Activated gamma-delta T cell (primary cell): Measurements from ENCODE around the gene LRRC71.

Source experiments
- DNase-seq: peaks from one replicate; lab custom pipeline; 2025; lab: John Stamatoyannopoulos, UW

LRRC71 gene

DNA sequence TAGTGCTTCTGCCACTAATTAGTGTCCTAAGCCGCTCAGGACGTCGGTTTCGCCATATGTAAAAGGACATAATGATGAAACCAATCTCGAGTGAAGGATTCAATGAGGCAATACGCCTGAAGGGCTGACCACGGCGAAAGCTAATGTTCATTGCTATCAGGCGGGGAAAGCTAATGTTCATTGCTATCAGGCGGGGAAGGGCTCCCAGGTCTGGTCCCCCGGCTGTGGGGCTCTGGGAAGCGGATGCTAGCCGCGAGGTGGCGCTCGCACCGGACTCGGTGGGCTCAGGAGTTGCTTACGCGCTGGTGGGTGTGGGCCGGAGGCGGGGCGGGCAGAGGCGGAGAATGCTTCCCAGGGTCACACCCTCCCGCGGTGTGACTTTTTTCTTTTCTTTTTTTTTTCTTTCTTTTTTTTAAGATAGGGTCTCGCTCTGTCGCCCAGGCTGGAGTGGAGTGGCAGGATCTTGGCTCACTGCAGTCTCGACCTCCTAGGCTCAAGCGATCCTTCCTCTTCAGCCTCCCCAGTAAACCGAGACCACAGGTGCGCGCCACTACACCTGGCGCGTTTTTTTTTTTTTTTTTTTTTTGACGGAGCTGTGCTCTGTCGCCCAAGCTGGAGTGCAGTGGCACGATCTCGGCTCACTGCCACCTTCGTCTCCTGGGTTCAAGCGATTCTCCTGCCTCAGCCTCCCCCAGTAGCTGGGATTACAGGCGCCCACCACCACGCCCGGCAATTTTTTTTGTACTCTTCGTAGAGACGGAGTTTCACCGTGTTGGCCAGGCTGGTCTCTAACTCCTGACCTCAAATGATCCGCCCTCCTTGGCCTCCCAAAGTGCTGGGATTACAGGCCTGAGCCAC is 28.0 kb upstream of the LRRC71 start:
- DNase-seq: peak; percentile 68

DNA sequence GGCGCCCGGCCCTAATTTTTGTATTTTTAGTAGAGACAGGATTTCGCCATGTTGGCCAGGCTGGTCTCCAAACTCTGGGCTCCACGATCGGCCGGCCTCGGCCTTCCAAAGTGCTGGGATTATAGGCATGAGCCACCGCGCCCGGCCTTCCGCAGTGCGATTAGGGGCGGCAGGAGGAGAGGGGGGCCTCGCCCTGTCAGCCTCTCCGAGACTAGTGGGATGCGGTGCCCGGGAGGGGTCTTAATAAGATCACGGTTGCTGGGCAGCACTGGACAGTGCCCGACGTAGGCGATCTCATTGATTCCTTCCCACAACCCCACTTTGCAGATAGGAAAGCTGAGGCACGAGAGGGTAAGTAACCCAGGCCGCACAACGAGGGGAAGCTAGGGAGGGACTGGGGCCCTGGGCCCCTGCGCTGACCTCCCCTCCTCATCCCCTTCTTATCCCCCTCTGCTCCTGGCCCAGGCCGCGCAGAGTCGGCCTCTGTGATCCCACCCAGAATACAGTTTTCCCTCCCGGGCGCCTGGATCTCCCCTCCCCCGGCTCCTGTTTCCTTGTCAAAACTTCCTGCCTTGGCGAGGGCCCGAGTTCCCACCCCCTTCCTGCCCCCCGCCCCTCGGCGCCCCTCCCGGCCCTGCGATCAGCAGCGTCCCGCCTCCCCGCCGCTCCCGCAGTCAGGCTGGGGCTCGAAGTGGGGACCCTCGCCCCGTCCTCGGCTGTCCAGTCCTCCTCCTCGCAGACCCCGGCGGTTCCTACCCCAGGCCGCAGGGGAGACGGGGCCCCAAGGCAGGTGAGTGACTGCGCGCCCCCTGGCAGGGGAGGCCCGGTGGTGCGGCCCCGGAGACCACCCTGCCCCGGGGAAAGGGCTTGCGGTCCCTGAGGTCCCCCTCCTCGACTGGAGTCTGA is 27.1 kb upstream of the LRRC71 start, which contains the start of gene PEAR1:
TSS of gene PEAR1 (plus strand) at position 671 of the 906 bp plus-strand sequence. CDS start 10,209 bp downstream, outside the sequence.
- no peak for DNase-seq

DNA sequence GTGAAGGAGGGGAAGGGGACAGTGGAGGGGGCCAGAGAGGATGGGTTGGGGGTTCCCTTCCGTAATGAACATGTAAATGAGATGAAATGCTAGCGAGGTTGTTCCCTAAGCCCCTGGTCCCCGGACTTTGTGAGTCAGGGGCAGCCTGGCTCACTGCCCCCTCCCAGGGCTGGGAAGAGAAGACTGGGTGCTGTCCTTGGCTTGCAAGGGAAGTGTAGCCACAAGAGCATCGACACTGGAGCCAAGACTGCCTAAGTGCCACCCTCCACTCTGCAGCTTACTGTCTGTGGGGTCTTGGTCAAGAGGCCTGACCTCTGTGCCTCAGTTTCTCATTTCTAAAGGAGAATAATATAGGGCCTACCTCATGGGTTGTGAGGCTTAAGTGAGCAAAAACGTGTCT is 26.4 kb upstream of the LRRC71 start:
- no peak for DNase-seq

DNA sequence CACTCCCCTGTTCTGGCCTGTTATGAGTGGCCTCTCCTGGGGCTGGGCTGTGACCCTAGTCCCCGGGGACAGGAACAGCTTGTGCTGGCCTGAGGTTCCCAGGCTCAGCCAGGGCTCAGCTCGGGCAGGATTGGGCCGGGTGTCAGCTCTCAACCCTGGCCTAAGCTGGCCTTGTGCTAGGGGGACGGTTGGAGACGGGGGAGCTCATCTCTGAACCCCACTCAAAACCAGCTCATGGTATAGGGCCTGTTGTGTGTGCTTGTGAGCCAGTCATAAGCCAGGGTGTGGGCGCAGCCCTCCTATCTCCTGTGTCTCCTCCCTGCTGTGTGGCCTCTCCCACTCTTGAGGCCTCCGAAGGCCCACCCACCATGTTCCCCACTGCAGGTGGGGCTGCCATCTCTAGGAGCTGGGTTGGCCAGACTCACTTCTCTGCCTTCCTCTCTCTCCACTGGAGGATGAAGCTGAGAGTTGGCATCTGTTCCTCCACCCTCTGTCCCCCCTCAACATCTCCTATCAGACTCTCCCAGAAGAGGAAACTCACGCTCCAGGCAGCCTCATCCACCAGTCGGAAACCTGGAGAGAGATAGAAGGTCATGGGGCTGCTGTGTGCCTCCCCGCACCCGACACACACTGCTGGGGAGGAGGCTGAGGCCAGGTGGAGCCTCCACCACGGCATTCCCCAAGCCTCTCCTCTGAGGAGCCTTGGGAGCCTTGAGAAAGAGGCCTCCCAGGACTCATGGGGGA is 25.5 kb upstream of the LRRC71 start:
- no peak for DNase-seq

DNA sequence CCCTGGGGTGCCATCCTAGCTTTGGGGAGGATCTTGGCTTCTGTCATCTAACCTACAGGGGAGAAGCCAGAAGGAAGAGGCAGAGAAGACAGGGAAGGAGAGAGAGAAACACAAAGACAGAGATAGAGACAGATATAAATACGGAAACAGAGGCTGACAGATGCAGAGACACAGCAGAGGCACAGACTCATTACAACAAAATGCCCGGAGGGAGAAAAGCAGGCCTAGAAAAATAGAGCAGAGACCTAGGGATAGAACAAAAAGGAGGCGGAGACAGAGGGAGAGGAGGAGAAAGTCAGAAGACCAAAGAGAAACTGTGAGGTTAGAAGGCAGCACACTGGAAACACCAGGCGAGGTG is 25.0 kb upstream of the LRRC71 start:
- DNase-seq: no peak

GRCh38 chr1:156895927-156896326 is 24.5 kb upstream of the LRRC71 start:
- DNase-seq: no peak

- no peak for DNase-seq
Observed at GRCh38 chr1:156896490-156897033, 23.9 kb upstream of the LRRC71 start.

- no peak for DNase-seq
Observed at GRCh38 chr1:156897078-156897825, 23.2 kb upstream of the LRRC71 start.

- DNase-seq: no peak
Observed at GRCh38 chr1:156898161-156898566, 22.3 kb upstream of the LRRC71 start.

DNA sequence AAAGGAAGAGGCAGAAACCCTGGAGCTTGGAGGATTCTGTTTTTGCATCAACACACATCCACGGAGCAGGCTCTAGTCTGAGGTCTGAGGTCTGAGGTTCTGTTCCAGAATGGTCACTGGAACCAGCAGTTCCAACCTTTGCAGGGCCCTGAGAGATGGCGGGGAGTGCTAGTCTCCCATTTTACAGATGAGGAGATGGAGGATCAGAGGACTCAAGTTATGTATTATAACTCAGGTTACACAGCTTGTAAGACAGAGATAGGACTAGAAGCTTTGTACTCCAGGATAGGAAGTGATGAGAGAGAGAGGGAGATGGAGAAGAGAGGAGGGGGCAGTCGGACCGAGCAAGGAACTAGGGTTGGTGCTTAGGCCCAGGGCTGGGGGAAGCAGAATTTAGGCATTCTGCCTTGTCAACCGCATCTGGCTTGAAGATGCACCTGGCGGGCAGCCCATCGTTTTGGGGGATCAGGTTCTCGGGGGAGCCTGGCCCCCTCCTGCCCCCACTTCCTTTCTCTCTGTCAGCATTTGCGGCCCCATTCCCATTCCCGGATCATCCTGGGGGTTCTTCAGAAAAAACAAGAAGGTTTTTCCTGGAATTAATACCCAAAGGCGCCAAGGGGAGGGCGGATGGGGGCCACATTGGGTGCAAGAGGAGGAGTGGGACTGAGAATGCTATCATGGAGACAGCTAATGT is 21.3 kb upstream of the LRRC71 start:
- no peak for DNase-seq

- DNase-seq: no peak
Observed at GRCh38 chr1:156899956-156900718, 20.3 kb upstream of the LRRC71 start.

DNA sequence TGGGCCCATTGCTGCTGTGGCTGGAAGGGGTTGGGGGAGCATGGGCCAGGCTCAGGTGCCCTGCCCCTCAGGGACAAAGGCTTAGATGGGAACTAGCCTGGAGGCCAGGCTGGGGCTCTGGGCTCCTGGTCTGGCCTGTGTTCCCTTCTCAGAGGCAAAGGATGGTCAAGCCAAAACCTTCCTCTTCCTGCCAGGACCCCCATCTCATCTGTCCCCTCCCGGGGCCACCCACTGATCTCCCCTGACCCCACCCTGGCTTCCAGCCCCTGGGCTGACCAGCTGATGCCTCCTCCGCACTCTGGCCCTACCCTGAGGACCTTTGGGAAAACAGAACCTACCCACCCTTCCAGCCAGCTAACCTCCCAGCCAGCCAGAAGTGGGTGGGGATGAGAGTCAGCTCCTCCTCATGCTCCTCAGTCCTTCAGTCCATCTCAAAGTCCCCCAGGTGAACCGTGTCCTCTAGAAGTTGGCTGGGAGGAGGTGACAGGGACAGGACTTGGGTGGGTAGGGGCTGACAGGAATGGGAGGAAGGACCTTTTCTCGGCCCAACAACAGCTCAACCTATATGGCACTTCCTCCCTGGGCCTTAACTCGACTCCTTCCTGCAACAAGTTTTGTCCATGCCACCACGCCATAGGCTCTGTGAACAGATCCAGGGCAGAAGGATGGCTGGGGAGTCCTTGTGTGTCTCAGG is 19.4 kb upstream of the LRRC71 start:
- no peak for DNase-seq

DNA sequence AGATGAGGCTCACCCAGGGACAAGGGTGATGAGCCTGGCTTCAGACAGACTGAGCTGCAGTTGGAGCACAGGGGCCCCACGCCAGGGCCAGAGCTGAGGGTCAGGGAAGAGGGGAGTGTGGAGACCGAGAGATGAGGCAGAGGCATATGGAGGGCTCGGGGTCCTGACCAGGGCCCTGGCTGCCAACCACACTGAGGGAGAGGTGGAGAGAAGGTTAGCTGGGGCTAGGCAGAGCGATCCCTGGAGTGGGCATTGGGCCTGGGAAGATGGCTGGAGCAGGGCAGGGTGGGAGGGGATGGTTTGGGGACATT is 18.9 kb upstream of the LRRC71 start:
- no peak for DNase-seq

DNA sequence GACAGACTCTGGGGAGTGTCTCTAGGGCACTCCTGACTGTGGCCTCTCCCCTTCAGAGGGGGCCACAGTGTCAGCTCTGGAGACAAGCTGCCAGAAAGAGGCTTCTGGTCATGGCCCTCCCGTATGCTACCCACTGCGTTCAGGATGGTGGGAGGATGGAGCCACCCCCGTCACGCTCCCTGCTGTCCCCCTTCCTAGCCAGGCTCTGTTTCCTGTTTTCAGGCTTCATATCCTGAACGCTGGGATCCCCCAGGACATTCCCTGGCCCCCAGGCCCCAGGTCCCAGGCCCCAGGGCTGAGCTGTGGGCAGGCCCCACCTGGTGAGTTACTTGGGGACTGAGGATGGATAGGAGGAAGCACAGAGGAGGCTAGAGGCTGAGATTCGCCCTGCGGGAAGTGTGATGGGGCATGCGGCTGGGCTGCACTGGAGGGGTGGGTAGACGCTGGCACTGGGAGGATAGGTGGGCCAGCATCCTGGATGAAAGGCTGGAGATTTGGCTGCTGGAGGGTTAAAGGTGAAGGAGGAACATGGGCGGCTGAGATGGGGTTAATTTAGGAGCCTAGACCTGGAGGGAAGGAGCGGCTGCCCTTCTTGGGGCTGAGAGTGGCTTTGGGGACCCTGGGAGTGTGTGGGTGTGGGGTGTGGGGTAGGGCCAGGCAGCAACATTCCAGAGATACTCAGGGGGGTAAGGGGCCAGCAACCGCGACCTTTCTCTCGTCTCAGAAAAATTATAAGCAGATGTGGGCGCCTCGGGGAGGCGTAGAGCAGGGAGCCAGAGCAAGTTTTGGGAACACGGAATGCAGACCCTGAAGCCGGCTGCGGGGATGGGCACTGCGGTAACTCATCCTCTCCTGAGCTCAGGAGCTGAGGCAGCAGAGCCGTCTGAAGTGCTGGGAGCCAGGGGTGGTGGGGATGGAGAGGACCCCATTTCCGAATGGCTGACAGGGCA is 18.2 kb upstream of the LRRC71 start:
- DNase-seq: no peak

DNA sequence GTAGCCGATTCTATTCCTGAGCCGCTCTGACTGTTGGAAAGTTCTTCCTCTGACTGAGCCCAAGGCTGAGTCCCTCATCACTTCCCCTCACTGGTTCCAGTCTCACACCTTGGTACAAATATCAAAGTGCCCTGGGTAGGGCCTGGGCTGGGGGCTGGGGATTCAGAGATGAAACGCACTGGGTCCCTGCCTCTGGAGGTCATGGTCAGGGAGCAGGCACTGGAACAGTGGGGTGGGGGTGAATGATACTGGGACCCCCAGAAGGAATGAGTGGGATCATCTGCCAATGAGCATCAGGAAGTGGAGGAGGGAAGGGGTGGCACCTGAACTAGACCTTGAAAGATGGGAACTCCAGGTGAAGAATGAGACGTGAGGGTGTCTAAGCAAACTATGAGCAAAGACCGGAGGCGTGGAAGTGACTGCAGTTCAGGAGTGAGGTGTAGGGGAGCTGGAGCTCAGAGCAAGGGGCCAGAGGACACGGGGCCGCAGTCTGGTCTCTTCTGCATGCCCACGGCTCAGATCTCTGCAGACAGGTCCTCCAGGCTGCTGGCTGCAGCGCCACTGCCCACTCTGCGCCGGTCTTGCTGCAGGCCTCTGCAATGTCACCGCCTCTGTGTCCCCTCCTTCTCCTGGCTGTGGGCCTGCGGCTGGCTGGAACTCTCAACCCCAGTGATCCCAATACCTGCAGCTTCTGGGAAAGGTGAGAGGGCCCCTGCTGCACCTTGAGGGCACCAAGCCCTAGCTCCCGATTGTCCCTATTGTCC is 16.9 kb upstream of the LRRC71 start:
- DNase-seq: no peak

DNA sequence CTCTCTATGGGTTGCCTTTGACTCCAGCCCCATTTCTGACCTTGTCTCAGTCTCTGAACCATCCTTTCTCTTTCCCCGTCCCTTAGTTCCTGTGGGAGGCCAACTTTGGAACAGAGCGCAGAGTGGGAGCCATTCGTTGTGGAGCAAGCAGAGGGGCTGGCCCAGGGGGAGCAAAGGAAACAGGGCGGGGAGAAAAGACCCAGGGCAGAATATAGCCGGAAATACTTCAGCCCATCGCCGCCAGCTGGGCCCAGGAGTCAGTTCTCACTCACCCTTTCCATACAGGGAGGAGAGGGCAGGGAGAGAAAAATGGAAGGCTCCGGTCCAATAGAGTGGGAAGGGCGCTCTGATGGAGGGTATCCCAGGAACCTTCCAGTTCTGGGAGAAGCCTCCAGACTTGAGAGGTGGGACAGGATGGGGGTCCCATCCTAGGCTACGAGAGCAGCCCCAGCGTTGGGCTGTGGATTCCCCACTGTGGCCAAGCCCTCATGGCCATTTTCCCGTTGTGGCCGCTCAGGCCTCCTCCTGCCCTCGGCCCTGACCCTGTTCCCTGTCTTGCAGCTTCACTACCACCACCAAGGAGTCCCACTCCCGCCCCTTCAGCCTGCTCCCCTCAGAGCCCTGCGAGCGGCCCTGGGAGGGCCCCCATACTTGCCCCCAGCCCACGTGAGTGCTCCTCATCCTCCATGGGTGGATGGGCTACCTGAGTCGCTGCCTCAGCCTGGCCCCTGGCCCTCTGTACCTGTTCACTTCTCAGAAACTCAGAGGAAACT is 16.1 kb upstream of the LRRC71 start:
- DNase-seq: no peak

DNA sequence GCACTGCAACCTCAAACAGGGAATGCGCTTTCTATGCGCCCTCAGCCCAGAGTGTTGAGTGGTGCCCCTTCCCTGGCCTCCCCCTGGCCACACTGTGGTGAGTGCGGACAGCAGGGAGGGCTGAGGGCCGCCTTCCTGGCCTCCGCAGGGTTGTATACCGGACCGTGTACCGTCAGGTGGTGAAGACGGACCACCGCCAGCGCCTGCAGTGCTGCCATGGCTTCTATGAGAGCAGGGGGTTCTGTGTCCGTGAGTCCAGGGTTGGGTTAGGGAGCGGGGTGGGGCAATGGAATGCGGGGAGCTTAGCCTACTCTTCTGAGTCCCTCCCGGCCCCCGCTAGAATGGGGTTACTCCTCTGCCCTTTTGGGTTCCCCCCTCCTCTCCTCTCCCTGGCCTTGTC is 15.3 kb upstream of the LRRC71 start:
- DNase-seq: no peak
